ENCODE data around the gene PES1. TPM values are rescaled to one million over a fixed set of nuclear protein-coding genes. Genes with fewer than 3 reads are reported as not detected.
A peak's percentile ranks its signal among the peaks of the same experiment; 100 is the strongest.
"Not testable (repeated sequence)": the region's sequence is repeated elsewhere in the genome, so short reads cannot be mapped to it uniquely, and the experiment has no call there.

The PES1 gene
- total RNA-seq, 1 experiment from 2014 or later = 178 TPM

DNA sequence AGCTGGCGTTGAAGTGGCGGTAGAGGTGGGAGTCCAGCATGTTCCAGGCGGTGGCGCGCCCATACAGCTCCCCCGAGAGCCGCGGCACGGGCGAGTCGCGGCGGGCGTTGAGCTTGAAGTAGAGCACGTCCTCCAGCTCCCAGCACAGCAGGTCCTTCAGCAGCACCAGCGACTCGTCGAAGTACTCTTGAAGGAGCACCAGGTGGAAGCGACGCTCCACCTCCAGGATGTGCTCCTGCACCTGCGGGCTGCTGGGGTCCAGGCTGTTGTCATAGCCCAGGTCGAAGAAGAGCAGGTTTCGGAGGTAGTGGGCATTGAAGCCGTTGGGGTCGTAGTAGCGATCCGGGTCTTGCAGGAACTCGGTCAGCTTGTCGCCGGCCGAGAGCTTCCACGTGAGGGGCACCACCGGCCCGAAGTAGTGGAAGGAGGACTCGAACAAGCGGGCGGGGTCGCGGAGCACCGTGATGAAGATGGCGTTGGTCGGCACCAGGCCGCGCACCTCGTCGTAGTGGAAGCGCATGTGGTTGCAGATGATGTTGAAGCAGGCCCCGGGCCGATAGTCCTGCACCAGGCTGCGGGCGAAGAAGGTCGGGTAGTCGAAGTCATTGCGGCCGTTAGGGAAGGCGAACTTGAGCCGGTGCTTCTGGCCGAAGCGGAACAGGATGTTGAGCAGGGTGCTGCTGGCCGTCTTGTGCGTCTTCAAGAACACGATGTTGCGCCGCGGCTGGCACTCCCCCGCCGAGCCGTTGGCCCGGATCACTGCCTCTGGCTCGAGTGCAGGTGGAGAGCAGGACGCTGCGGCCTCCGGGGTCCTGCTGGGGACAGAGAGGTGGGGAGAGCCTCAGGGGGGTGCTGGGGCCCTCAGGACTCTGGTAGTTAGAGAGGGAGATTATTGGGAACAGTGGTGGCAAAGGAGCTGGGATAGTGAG is 36.2 kb downstream of the PES1 start:
- DNase-seq (ENCODE audit: low read depth) = no peak

DNA sequence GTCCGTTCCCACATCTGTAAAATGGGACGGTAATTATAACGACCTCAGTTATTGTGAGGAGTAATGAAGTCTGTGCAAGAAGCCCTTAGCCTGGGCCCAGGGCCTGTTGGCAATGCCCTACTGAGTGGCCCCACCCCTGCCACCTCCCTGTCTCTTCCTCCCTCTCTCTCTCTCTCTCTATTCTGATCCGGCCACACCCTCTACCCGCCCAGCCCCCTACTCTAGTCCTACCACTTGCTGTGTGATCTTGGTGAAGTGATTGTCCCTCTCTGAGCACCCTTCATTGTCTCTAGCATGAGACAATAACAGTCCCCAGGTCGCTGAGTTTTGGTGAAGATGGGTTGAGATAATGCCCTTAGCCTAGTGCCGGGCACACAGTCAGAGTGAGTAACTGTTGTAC is 37.7 kb downstream of the PES1 start:
- no peak for DNase-seq (ENCODE audit: low read depth)

DNA sequence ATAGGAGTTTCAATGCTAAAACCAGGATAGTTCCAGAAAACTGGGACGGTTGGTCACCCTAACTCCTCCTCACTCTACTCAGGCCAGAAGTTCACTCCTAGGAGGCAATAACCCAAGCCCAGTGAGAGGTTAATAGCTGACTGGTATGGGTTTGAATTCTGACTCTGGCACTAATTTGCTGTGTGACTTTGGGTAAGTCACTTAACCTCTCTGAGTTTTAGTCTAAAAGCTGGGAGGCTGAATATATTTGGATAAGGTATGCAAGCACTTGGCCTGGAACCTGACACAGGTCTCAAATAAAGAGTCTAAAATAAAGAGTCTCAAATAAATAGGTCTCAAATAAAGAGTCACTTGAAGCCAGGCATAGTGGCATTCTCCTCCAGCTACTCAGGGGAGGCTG is 39.0 kb downstream of the PES1 start:
- DNase-seq (ENCODE audit: low read depth) = no peak

DNA sequence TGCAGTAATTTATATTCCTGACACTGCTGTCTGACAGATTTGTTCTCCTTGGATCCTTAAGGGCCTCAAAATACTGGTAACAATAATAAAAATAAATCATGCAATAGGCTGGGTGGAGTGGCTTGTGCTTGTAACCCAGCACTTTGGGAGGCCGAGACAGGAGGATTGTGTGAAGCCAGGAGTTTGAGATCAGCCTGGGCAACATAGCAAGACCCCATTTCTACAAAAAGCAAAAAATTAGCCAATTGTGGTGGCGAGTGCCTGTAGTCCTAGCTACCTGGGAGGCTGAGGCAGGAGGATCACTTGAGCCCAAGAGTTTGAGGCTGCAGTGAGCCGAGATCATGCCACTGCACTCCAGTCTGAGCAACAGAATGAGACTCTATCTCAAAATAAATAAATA is 39.9 kb downstream of the PES1 start:
- DNase-seq (ENCODE audit: low read depth) = not testable (repeated sequence)

DNA sequence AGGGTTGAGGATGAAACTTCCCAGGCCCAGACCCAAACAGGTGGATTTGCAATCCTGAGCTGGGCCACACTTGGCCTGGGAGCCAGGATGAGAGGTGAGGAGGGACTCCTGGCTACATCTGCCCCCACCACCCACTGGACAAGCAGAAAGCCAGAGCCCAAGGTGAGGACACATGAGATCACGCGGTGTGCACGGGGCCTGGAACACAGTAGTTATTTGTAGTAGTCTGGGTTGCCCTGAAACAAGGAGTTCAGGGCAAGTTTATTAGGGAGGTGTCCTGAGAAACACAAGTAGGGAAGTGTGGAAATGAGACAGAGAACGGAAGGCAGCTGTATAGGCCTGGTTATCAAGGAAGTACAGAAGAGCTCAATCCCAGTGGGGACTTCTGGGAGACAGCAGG is 44.5 kb downstream of the PES1 start:
- DNase-seq (ENCODE audit: low read depth) = no peak

DNA sequence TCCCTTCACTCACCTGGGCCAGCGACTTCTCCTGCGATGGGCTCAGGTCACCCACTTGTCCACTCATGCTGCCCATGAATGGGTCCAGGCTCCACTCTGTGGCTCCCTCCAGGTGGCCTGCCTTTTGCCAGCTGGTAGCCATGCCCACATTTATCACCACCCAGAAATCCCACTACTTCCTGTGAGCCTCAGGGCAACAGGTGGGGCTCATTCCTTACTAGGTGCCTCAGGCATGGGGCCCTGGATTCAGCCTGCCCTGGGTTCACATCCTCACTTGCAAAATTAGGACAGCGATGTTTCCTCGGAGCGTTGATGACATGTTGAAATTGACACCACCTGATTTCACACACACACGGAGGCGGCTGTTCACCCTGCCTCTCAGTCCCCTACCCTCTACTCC is 45.1 kb downstream of the PES1 start, which contains the start of gene SEC14L6:
TSS of gene SEC14L6 (minus strand) at position 126 of the 400 bp plus-strand sequence. CDS start at position 67, 59 bp downstream.
- no peak for DNase-seq (ENCODE audit: low read depth)

DNA sequence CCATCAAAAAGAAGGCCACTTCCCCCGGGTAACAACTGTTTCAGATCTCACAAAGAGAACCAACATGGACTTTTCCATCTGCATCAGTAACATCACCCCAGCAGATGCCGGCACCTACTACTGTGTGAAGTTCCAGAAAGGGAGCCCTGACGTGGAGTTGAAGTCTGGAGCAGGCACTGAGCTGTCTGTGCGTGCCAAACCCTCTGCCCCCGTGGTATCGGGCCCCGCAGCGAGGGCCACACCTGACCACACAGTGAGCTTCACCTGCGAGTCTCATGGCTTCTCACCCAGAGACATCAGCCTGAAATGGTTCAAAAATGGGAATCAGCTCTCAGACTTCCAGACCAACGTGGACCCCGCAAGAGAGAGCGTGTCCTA is 48.9 kb downstream of the PES1 start:
- no peak for DNase-seq (ENCODE audit: low read depth)

DNA sequence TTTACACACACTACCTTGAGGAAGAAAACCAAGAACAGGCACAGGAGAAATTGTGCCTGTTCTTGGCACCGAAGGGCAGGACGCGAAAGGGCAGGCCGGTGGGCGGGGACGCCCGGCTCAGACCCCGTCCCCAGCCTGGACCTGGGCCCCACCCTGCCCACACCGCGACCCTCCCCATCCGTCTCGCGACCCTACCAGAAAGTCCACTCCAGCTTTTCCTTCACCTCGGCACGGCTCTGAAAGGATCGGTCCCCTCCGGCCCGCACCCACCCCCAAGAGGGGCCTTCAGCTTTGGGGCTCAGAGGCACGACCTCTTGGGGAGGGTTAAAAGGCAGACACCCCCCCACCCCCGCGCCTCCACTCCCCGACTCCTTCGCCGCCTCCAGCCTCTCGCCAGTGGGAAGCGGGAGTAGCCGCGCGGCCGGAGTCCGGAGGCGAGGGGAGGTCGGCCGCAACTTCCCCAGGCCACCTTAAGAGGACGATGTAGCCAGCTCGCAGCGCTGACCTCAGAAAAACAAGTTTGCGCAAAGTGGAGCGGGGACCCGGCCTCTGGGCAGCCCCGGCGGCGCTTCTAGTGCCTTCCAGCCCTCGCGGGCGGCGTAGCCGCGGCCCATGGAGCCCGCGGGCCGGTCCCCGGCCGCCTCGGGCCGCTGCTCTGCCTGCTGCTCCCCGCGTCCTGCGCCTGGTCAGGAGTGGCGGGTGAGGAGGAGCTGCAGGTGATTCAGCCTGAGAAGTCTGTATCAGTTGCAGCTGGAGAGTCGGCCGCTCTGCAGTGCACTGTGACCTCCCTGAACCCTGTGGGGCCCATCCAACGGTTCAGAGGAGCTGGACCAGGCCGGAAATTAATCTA is 49.5 kb downstream of the PES1 start:
- DNase-seq (ENCODE audit: low read depth) = no peak

DNA sequence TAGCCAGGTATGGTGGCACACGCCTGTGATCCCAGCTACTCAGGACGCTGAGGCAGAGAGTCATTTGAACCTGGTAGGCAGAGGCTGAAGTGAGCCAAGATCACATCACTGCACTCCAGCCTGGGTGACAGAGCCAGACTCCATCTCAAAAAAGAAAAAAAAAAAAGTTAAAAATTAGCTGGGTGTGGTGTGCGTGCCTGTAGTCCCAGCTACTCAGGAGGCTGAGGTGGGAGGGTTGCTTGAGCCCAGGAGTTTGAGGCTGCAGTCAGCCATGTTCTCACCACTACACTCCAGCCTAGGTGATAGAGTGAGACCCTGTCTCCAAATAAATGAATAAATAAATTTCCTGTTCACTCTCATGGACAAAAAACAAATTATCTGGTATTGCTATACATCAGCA is 50.2 kb downstream of the PES1 start:
- not testable (repeated sequence) for DNase-seq (ENCODE audit: low read depth)

DNA sequence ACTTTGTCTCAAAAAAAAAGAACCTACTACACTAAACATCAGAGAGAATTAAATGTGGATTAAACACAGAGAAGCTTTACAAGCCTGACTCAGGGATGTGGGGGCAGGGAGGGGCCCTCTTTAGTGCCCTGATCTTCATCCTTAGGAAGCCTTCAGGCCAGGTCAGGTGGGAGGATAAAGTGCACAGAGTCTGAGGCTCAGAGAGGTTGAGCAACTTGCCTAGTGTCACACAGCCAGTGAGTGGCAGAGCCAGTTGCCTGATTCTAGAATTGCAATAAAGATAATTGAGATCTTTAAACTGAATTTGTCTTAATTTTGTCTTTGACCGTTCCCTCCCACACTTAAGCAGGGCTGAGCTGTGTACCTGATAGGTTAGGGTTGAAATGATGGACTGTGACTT is 52.3 kb downstream of the PES1 start:
- DNase-seq (ENCODE audit: low read depth) = no peak

DNA sequence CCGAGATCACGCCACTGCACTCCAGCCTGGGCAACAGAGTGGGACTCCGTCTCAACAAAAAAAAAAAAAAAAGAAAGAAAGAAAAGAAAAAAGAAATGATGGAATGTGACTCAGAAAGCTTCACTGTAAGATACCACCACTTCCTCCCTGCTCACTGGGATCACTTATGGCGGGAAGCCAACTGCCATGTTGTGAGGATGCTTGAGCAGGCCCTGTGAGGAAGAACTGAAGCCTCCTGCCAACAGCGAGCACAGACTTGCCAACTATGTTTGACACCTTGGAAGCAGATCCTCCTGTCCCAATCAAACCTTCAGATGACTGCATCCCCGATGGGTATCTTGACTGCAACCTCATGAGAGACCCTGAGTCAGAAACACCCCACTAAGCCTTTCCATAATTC is 53.4 kb downstream of the PES1 start:
- DNase-seq (ENCODE audit: low read depth) = peak; percentile 60

DNA sequence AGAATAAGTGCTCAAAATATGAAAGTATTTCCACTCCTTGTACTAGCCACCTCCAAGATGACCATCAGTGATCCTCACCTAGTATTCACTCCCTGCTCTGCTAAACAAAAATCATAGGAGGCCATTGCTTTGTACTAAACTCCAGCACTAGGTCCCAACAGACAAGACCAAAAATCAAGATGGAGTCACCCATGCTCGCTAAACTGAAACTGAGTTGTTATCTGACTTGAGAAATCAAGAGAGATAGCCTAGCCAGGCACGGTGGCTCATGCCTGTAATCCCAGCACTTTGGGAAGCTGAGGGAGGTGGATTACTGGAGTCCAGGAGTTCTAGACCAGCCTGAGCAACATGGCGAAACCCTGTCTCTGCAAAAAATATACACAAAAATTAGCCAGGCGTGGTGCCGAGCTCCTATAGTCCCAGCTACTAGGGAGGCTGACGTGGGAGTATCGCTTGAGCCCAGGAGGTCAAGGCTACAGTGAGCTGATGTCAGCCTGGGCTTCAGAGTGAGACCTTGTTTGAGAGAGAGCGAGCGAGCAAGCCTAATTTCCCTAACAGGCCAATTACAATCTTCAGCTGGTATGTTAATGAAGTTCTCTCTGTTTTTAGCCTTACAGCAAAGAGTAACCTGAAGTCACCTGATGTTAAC is 54.5 kb downstream of the PES1 start:
- DNase-seq (ENCODE audit: low read depth) = no peak

DNA sequence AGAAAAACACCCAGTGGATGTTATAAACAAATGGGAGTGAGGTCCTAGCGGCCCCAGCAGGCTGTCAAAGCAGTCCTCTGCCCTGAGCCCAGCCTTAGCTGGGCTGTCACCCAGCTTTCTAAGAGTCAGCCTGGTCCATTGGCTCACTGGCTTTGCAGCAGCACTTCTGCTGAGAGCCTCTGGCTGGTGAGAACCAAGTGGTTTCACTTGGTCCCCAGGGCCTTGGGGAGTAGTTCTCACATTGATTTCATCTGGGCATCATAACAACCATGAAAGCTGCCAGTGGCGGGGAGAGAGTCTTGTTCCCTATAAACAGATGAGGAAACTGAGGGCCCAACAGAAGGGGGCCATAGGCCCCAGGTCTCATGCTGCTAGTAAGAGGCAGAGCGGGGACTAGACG is 56.5 kb downstream of the PES1 start:
- no peak for DNase-seq (ENCODE audit: low read depth)

DNA sequence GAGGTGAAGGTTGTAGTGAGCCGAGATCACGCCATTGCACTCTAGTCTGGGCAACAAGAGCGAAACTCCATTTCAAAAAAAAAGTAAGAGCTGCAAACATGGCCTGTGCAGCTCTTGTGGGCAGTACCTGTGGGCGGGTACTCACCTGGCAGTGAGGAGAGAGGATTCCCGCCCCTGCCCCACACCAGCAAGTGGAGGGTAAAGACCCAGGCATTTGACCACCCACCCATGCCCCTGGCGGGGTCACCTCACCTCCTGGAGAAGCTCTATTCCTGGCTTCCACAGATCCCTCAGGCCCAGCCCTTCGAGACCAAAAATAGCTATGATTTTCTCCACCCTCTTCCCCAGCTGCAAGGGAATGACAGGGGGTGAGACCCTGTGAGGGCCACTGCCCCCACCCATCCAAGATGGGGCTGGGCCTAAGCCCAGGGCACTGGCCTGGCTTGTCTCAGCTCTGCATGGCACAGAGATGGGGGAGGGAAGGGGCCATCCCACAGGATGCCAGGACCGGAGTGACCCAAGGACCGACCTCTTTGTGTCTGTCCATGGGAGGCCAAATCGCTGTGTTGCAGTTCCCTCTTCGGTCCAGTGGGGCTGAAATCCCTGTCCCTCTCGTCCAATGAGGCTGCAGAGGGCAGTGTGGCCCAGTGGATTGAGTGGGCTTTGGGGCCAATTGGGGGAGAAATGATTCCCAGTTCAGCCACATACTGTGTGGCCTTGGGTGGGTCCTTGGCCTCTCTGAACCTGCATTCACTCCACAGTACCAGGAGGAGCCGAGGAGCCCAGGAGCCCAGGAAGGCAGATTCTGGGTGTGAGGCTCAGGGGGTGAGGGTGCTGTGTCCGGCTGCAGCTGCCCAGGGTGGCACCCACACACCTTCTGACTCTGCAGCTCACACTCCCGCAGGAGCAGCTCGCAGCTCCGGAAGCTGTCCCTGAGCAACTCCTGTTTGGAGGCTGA is 59.8 kb downstream of the PES1 start:
- no peak for DNase-seq (ENCODE audit: low read depth)

DNA sequence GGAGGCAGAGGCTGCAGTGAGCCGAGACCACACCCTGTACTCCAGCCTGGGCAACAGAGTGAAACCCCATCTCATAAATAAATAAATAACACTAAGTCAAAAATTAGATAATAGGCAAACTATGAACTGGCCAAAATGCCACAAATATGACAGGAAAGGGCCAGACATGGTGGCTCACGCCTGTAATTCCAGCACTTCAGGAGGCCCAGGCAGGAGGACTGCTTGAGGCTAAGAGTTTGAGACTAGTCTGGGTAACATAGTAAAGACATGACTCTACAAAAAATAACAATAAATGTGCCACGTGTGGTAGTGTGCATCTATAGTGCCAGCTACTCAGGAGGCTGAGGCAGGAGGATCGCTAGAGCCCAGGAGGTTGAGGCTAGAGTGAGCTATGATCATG is 65.1 kb downstream of the PES1 start:
- DNase-seq (ENCODE audit: low read depth) = no peak

Other genes starting within 250 kb of the PES1 start
- 54.1 and 133 TPM in 2 replicates for gene SF3A1, start 235.0 kb downstream of the PES1 start, total RNA-seq (2014; rRNA removed; shearing (Covaris generic))
- 2.8 and 3.1 TPM in 2 replicates for gene CCDC157, start 234.9 kb downstream of the PES1 start, total RNA-seq (2014; rRNA removed; shearing (Covaris generic))
- 13.8 and 14.6 TPM in 2 replicates for gene RNF215, start 204.5 kb downstream of the PES1 start, total RNA-seq (2014; rRNA removed; shearing (Covaris generic))
- 8.6 and 13.5 TPM in 2 replicates for gene SEC14L2, start 194.9 kb downstream of the PES1 start, total RNA-seq (2014; rRNA removed; shearing (Covaris generic))
- 37.1 and 60.4 TPM in 2 replicates for gene MTFP1, start 166.1 kb downstream of the PES1 start, total RNA-seq (2014; rRNA removed; shearing (Covaris generic))
- not detected in 2 replicates for gene SEC14L3, start 119.9 kb downstream of the PES1 start, total RNA-seq (2014; rRNA removed; shearing (Covaris generic))
- gene SEC14L4, start 86.2 kb downstream of the PES1 start, total RNA-seq (2014; rRNA removed; shearing (Covaris generic)) = not detected in 2 replicates
- not detected in 2 replicates for gene SEC14L6, start 45.2 kb downstream of the PES1 start, total RNA-seq (2014; rRNA removed; shearing (Covaris generic))
- not detected in 2 replicates for gene GAL3ST1, start 17.2 kb downstream of the PES1 start, total RNA-seq (2014; rRNA removed; shearing (Covaris generic))
- 5.3 and 7.4 TPM in 2 replicates for gene TCN2, start 15.3 kb upstream of the PES1 start, total RNA-seq (2014; rRNA removed; shearing (Covaris generic))
- gene SLC35E4, start 43.9 kb upstream of the PES1 start, total RNA-seq (2014; rRNA removed; shearing (Covaris generic)) = 34.7 and 40.0 TPM in 2 replicates
- gene DUSP18, start 76.0 kb upstream of the PES1 start, total RNA-seq (2014; rRNA removed; shearing (Covaris generic)) = 6.9 and 7.9 TPM in 2 replicates
- 22.5 and 24.3 TPM in 2 replicates for gene OSBP2, start 103.0 kb upstream of the PES1 start, total RNA-seq (2014; rRNA removed; shearing (Covaris generic))